K562 (cell line): Measurements from ENCODE around the gene WDR31. TPM values are rescaled to one million over a fixed set of nuclear protein-coding genes. Genes with fewer than 3 reads are reported as not detected.

Experiments
- ELF1 ChIP-seq: fragments of 200-800 bp; sonication (Bioruptor generic); IDR thresholded peaks from 2 replicates; pipeline ENCODE4 v1.6.1; 2016; ENCODE audit warnings: missing genetic modification characterization, missing compliant biosample characterization
- EP300 ChIP-seq: IDR thresholded peaks from 2 replicates; pipeline ENCODE4 v1.6.1; 2012; ENCODE audit warnings: low read length, improper control_type of control experiment
- MAZ ChIP-seq, 2 experiments: fragments of 450-650 bp in 1 of 2; sonication (generic) in 1 of 2; formaldehyde crosslinking; IDR thresholded peaks in 1 of 2; conservative IDR thresholded peaks in 1 of 2; 2 replicates each; pipeline versions ENCODE4 v1.4.0 to v1.5.0; 2020; ENCODE audit warnings: mild to moderate bottlenecking in 1 of 2, missing genetic modification reagents in 1 of 2
- NFIX ChIP-seq: fragments of 250-450 bp; sonication (Bioruptor Pico); IDR thresholded peaks from 2 replicates; pipeline ENCODE4 v1.4.0; 2020; ENCODE audit warnings: low read depth, mild to moderate bottlenecking, moderate library complexity
- NR2C1 ChIP-seq, 2 experiments: fragments of 450-650 bp; IDR thresholded peaks; 2 replicates each; pipeline ENCODE4 v1.6.1; 2017; ENCODE audit warnings: mild to moderate bottlenecking in 2 of 2, antibody characterized with exemption in 1 of 2, inconsistent platforms in 1 of 2, missing compliant biosample characterization in 1 of 2, missing genetic modification characterization in 1 of 2
- NRF1 ChIP-seq, 2 experiments: fragments of 450-650 bp; IDR thresholded peaks in 1 of 2; conservative IDR thresholded peaks in 1 of 2; 2 replicates each; pipeline ENCODE4 v1.6.1; 2014; ENCODE audit warnings: mild to moderate bottlenecking in 2 of 2
- PHF8 ChIP-seq: fragments of 200-600 bp; sonication (generic); IDR thresholded peaks from 2 replicates; pipeline ENCODE4 v1.6.1; 2012; ENCODE audit warnings: mixed run types, mild to moderate bottlenecking, inconsistent platforms, low read length, moderate library complexity, borderline replicate concordance
- SMARCE1 ChIP-seq: fragments of 450-650 bp; IDR thresholded peaks from 2 replicates; pipeline ENCODE4 v1.7.1; 2016; ENCODE audit warnings: mild to moderate bottlenecking
- SP2 ChIP-seq: IDR thresholded peaks from 2 replicates; pipeline ENCODE4 v1.6.1; 2011; ENCODE audit warnings: mild to moderate bottlenecking, low read depth, low read length, moderate library complexity; ENCODE audit not compliant: poor library complexity, severe bottlenecking; ENCODE audit errors: extremely low read depth
- TCF7 ChIP-seq: sonication (generic); IDR thresholded peaks from 2 replicates; pipeline ENCODE4 v1.6.1; 2016; ENCODE audit warnings: antibody characterized with exemption, borderline replicate concordance
- ZNF184 ChIP-seq: sonication (generic); formaldehyde crosslinking; IDR thresholded peaks from 2 replicates; pipeline ENCODE4 v1.5.0; 2020; ENCODE audit warnings: missing genetic modification reagents
- ZNF23 ChIP-seq: fragments of 250-450 bp; sonication (Bioruptor Pico); IDR thresholded peaks from 2 replicates; pipeline ENCODE4 v1.4.0; 2020; ENCODE audit warnings: mild to moderate bottlenecking
- ZNF41 ChIP-seq: fragments of 250-450 bp; sonication (Bioruptor Pico); conservative IDR thresholded peaks from 2 replicates; pipeline ENCODE4 v1.4.0; 2020; ENCODE audit warnings: mild to moderate bottlenecking
- polyA plus RNA-seq, 8 experiments: library from polyadenylated mRNA; depleted of rRNA in 4 of 8; stranded (reverse) in 5 of 8; unstranded in 3 of 8; fragments of >200 nt; fragmentation: Nextera tagmentation in 2 of 8; fragmentation: Illumina TruSeq in 1 of 8; extraction: Ambion mirVana in 2 of 8; extraction: Trizol in 1 of 8; gene quantifications; 2 replicates each; pipeline versions ENCODE4 v1.2.1 to v1.2.3, GENCODE V29; 2011 to 2014; ENCODE audit warnings: inconsistent platforms in 1 of 8, missing spikeins in 1 of 8
- total RNA-seq, 7 experiments: library from RNA; depleted of rRNA in 6 of 7; stranded (reverse); fragments of >200 nt in 6 of 7; fragmentation: Illumina TruSeq in 2 of 7; extraction: Trizol in 2 of 7; gene quantifications; 2 replicates each; pipeline versions ENCODE4 v1.2.1 to v1.2.3, GENCODE V29; 2011 to 2021; ENCODE audit warnings: low replicate concordance in 1 of 7
- TF ChIP-seq, protein P1 (sequence below), 2 experiments: fragments of 200-800 bp in 1 of 2; sonication (Bioruptor generic) in 1 of 2; sonication (generic) in 1 of 2; formaldehyde crosslinking in 1 of 2; IDR thresholded peaks in 1 of 2; conservative IDR thresholded peaks in 1 of 2; 2 replicates each; pipeline versions ENCODE4 v1.5.0 to v1.6.1; 2016 to 2020; ENCODE audit warnings: missing compliant biosample characterization in 1 of 2, missing genetic modification characterization in 1 of 2, missing genetic modification reagents in 1 of 2
- TF ChIP-seq, protein P2 (sequence below): sonication (generic); formaldehyde crosslinking; IDR thresholded peaks from 2 replicates; pipeline ENCODE4 v1.9.0; 2022; ENCODE audit warnings: mild to moderate bottlenecking, missing genetic modification reagents
- TF ChIP-seq, protein P3 (sequence below): fragments of 450-650 bp; formaldehyde crosslinking; IDR thresholded peaks from 2 replicates; pipeline ENCODE4 v1.4.0; 2020; ENCODE audit warnings: mild to moderate bottlenecking, moderate library complexity
- TF ChIP-seq, protein P4 (sequence below), 3 experiments: fragments of 200-800 bp in 1 of 3; fragments of 250-450 bp in 1 of 3; fragments of 450-650 bp in 1 of 3; sonication (Bioruptor Pico) in 1 of 3; sonication (Bioruptor generic) in 1 of 3; formaldehyde crosslinking in 1 of 3; IDR thresholded peaks; 2 replicates each; pipeline versions ENCODE4 v1.6.1 to v1.8.0; 2016 to 2022; ENCODE audit warnings: mild to moderate bottlenecking in 2 of 3, missing genetic modification characterization in 2 of 3, missing compliant biosample characterization in 1 of 3, moderate library complexity in 1 of 3
- TF ChIP-seq, protein P5 (sequence below): fragments of 450-650 bp; conservative IDR thresholded peaks from 2 replicates; pipeline ENCODE4 v1.6.1; 2016; ENCODE audit warnings: missing genetic modification characterization, low read depth, mild to moderate bottlenecking, missing compliant biosample characterization, moderate library complexity

WDR31 gene
- total and polyA plus RNA-seq, 9 of the 15 experiments (the other 6 are each of a cell fraction or from before 2014, with no cell fraction given): 0.35 to 1.8 (median 0.95) TPM

DNA sequence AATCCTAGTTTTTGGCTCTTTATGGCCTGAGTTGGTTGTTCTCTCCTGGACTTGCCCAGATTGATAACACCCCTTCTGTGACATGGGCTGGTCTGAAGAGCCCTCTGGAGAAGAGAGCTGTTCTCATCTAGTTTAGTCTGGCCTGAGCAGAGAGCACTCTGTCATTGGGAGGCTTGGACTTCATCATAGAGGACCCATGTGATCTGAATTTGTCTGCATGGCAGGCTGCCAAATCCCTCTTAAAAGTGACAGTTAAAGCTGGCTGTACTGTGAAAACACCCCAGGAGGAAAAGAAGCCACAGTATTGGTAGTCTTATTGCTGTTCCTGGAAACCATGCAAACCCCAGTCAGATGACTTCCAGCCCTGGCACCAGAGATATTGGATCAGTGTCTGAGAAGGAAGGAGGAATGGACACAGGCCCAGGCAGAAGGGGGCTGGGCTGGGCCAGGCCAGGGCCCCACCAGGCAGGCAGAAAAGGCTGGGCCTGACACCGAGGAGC lies 3.7 kb upstream of the WDR31 start (continued):
- TF ChIP-seq NRF1 (conservative IDR thresholded peaks at IDR 0.05 in 1 of 2, IDR thresholded peaks at IDR 0.05 in 1 of 2): peak; percentile 38 to 57; a peak in 3 of 4 replicates
- TF ChIP-seq NFIX (CRISPR knock-in tag): peak; percentile 78
- no peak for TF ChIP-seq ZNF23 (CRISPR knock-in tag)
- TF ChIP-seq EP300: peak; percentile 6; the same call in 1 of the 2 replicates
- no peak for TF ChIP-seq ZNF184 (CRISPR knock-in tag)
- TF ChIP-seq, protein P1, sequence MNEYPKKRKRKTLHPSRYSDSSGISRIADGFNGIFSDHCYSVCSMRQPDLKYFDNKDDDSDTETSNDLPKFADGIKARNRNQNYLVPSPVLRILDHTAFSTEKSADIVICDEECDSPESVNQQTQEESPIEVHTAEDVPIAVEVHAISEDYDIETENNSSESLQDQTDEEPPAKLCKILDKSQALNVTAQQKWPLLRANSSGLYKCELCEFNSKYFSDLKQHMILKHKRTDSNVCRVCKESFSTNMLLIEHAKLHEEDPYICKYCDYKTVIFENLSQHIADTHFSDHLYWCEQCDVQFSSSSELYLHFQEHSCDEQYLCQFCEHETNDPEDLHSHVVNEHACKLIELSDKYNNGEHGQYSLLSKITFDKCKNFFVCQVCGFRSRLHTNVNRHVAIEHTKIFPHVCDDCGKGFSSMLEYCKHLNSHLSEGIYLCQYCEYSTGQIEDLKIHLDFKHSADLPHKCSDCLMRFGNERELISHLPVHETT (CRISPR knock-in tag; conservative IDR thresholded peaks at IDR 0.05 in 1 of 2, IDR thresholded peaks at IDR 0.05 in 1 of 2): peak in 1 of 2 experiments; percentile 40; a peak in 1 of 4 replicates
- TF ChIP-seq ZNF41 (CRISPR knock-in tag): no peak
- TF ChIP-seq, protein P2, sequence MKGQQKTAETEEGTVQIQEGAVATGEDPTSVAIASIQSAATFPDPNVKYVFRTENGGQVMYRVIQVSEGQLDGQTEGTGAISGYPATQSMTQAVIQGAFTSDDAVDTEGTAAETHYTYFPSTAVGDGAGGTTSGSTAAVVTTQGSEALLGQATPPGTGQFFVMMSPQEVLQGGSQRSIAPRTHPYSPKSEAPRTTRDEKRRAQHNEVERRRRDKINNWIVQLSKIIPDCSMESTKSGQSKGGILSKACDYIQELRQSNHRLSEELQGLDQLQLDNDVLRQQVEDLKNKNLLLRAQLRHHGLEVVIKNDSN (CRISPR knock-in tag): peak; percentile 66
- TF ChIP-seq MAZ (CRISPR knock-in tag; conservative IDR thresholded peaks at IDR 0.05 in 1 of 2, IDR thresholded peaks at IDR 0.05 in 1 of 2): peak in 1 of 2 experiments; percentile 43; a peak in 1 of 4 replicates
- TF ChIP-seq TCF7: no peak
- TF ChIP-seq, protein P3, sequence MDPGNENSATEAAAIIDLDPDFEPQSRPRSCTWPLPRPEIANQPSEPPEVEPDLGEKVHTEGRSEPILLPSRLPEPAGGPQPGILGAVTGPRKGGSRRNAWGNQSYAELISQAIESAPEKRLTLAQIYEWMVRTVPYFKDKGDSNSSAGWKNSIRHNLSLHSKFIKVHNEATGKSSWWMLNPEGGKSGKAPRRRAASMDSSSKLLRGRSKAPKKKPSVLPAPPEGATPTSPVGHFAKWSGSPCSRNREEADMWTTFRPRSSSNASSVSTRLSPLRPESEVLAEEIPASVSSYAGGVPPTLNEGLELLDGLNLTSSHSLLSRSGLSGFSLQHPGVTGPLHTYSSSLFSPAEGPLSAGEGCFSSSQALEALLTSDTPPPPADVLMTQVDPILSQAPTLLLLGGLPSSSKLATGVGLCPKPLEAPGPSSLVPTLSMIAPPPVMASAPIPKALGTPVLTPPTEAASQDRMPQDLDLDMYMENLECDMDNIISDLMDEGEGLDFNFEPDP: no peak
- TF ChIP-seq SP2: no peak
- 0 out of 2 replicates have a peak, but pooled peaks have one; percentile 33 for TF ChIP-seq SMARCE1
- TF ChIP-seq, protein P4, sequence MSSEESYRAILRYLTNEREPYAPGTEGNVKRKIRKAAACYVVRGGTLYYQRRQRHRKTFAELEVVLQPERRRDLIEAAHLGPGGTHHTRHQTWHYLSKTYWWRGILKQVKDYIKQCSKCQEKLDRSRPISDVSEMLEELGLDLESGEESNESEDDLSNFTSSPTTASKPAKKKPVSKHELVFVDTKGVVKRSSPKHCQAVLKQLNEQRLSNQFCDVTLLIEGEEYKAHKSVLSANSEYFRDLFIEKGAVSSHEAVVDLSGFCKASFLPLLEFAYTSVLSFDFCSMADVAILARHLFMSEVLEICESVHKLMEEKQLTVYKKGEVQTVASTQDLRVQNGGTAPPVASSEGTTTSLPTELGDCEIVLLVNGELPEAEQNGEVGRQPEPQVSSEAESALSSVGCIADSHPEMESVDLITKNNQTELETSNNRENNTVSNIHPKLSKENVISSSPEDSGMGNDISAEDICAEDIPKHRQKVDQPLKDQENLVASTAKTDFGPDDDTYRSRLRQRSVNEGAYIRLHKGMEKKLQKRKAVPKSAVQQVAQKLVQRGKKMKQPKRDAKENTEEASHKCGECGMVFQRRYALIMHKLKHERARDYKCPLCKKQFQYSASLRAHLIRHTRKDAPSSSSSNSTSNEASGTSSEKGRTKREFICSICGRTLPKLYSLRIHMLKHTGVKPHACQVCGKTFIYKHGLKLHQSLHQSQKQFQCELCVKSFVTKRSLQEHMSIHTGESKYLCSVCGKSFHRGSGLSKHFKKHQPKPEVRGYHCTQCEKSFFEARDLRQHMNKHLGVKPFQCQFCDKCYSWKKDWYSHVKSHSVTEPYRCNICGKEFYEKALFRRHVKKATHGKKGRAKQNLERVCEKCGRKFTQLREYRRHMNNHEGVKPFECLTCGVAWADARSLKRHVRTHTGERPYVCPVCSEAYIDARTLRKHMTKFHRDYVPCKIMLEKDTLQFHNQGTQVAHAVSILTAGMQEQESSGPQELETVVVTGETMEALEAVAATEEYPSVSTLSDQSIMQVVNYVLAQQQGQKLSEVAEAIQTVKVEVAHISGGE (CRISPR knock-in tag; IDR thresholded peaks at IDR 0.05): peak in 1 of 3 experiments; percentile 80; a peak in 2 of 6 replicates
- TF ChIP-seq ELF1 (tag): no peak
- peak; percentile 30; the same call in 1 of the 2 replicates for TF ChIP-seq PHF8
- no peak for TF ChIP-seq NR2C1 (IDR thresholded peaks at IDR 0.05)
- no peak for TF ChIP-seq NR2C1 (tag; IDR thresholded peaks at IDR 0.05)
- TF ChIP-seq, protein P5, sequence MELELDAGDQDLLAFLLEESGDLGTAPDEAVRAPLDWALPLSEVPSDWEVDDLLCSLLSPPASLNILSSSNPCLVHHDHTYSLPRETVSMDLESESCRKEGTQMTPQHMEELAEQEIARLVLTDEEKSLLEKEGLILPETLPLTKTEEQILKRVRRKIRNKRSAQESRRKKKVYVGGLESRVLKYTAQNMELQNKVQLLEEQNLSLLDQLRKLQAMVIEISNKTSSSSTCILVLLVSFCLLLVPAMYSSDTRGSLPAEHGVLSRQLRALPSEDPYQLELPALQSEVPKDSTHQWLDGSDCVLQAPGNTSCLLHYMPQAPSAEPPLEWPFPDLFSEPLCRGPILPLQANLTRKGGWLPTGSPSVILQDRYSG (tag): peak; percentile 40; the same call in 1 of the 2 replicates
